Suprapubic skin (tissue), 4 donors: ENCODE data around the gene LUZP2. TPM values are rescaled to one million over a fixed set of nuclear protein-coding genes. Genes with fewer than 3 reads are reported as not detected.

Experiments
- DNase-seq, 2 donors: peaks; one replicate each; pipeline ENCODE4 v3.0.0-alpha.2; 2019; ENCODE audit warnings: low spot score in 2 of 2
- H3K27ac ChIP-seq: fragments of 200-600 bp; sonication (generic); one replicate; pipeline ENCODE4 v1.5.1; 2019
- H3K27me3 ChIP-seq: fragments of 200-600 bp; sonication (generic); one replicate; pipeline ENCODE4 v1.5.1; 2019
- H3K36me3 ChIP-seq: fragments of 200-600 bp; sonication (generic); one replicate; pipeline ENCODE4 v1.5.1; 2019
- H3K4me1 ChIP-seq: fragments of 200-600 bp; sonication (generic); one replicate; pipeline ENCODE4 v1.5.1; 2019
- H3K4me3 ChIP-seq: fragments of 200-600 bp; sonication (generic); one replicate; pipeline ENCODE4 v1.5.1; 2019; ENCODE audit warnings: mild to moderate bottlenecking
- H3K9me3 ChIP-seq: fragments of 200-600 bp; sonication (generic); one replicate; pipeline ENCODE4 v1.5.1; 2019
- CTCF ChIP-seq, 2 donors: fragments of 200-600 bp in 1 of 2; fragments of 450-650 bp in 1 of 2; sonication (generic) in 1 of 2; IDR thresholded peaks; one replicate each; pipeline ENCODE4 v1.5.1; 2016 to 2019; ENCODE audit warnings: antibody characterized with exemption in 2 of 2, mild to moderate bottlenecking in 1 of 2, moderate library complexity in 1 of 2
- EP300 ChIP-seq: sonication (generic); formaldehyde crosslinking; IDR thresholded peaks from one replicate; pipeline ENCODE4 v1.6.1; 2017; ENCODE audit warnings: antibody characterized with exemption
- POLR2A ChIP-seq, 2 donors: fragments of 450-650 bp; IDR thresholded peaks; one replicate each; pipeline ENCODE4 v1.6.1; 2017; ENCODE audit warnings: antibody characterized with exemption in 2 of 2, mild to moderate bottlenecking in 2 of 2, moderate library complexity in 2 of 2
- POLR2AphosphoS5 ChIP-seq, 3 donors: sonication (generic); formaldehyde crosslinking; IDR thresholded peaks; one replicate each; pipeline ENCODE4 v1.6.1; 2017; ENCODE audit warnings: antibody characterized with exemption in 3 of 3
- WGBS: methylation state at CpG from one replicate; pipeline ENCODE4 v1.1.5; 2018; 5-methylcytosine and 5-hydroxymethylcytosine counted together
- total RNA-seq, 4 donors: library from RNA; depleted of rRNA; stranded (reverse); fragments of >200 nt; gene quantifications; one replicate each; pipeline ENCODE4 v1.1.0, GENCODE V29; 2016

Gene LUZP2
- total RNA-seq, 4 donors from 2014 or later = 0.11 TPM; not detected in 3

- TF ChIP-seq POLR2A (IDR thresholded peaks at IDR 0.05) (no peak), POLR2AphosphoS5 (IDR thresholded peaks at IDR 0.05) (no peak), CTCF (IDR thresholded peaks at IDR 0.05) (no peak), EP300 (no peak)
- Histone ChIP-seq H3K4me1 (no peaks in the 10 kb centered on the region), H3K4me3 (no peak overlapping the region), H3K36me3 (no peaks in the 10 kb centered on the region), H3K27me3 (no peaks in the 10 kb centered on the region), H3K27ac (no peak overlapping the region), H3K9me3 (no peaks in the 10 kb centered on the region)
- WGBS = 76% methylated on average over 1 of the region's 1 CpG
- no peak for DNase-seq
These were observed 123.0 kb downstream of the LUZP2 start for GRCh38 chr11:24619900-24620299.

GRCh38 chr11:24622262-24622661, 125.4 kb downstream of the LUZP2 start:
- Histone ChIP-seq H3K4me3 (no peak overlapping the region), H3K4me1 (no peaks in the 10 kb centered on the region), H3K27me3 (no peaks in the 10 kb centered on the region), H3K9me3 (no peaks in the 10 kb centered on the region), H3K36me3 (no peaks in the 10 kb centered on the region), H3K27ac (no peak overlapping the region)
- no peak for TF ChIP-seq CTCF (IDR thresholded peaks at IDR 0.05)
- no peak for TF ChIP-seq POLR2AphosphoS5 (IDR thresholded peaks at IDR 0.05)
- TF ChIP-seq EP300 = no peak
- no peak for TF ChIP-seq POLR2A (IDR thresholded peaks at IDR 0.05)
- no peak for DNase-seq
- WGBS = 79% methylated on average over 6 of the region's 6 CpGs

- Histone ChIP-seq H3K27ac (no peak overlapping the region), H3K9me3 (no peaks in the 10 kb centered on the region), H3K4me3 (no peak overlapping the region), H3K4me1 (no peaks in the 10 kb centered on the region), H3K27me3 (no peaks in the 10 kb centered on the region), H3K36me3 (no peaks in the 10 kb centered on the region)
- 65% methylated on average over 1 of the region's 1 CpG for WGBS
- no peak for DNase-seq
- no peak for TF ChIP-seq CTCF (IDR thresholded peaks at IDR 0.05)
- TF ChIP-seq POLR2A (IDR thresholded peaks at IDR 0.05) = no peak
- TF ChIP-seq EP300 = no peak
- no peak for TF ChIP-seq POLR2AphosphoS5 (IDR thresholded peaks at IDR 0.05)
These were observed 126.3 kb downstream of the LUZP2 start for GRCh38 chr11:24623121-24623520.

GRCh38 chr11:24624432-24624831, 127.6 kb downstream of the LUZP2 start:
- Histone ChIP-seq H3K4me1 (no peaks in the 10 kb centered on the region), H3K27me3 (no peaks in the 10 kb centered on the region), H3K27ac (no peak overlapping the region), H3K4me3 (no peak overlapping the region), H3K36me3 (no peaks in the 10 kb centered on the region), H3K9me3 (no peaks in the 10 kb centered on the region)
- no peak for TF ChIP-seq CTCF (IDR thresholded peaks at IDR 0.05)
- TF ChIP-seq EP300 = no peak
- TF ChIP-seq POLR2A (IDR thresholded peaks at IDR 0.05) = no peak
- TF ChIP-seq POLR2AphosphoS5 (IDR thresholded peaks at IDR 0.05) = no peak
- WGBS = 88% methylated on average over 2 of the region's 2 CpGs
- no peak for DNase-seq

- no peak for DNase-seq
- H3K9me3 ChIP-seq = no peaks in the 10 kb centered on the region
- WGBS = 46% methylated on average over 1 of the region's 1 CpG
- no peak overlapping the region for H3K4me3 ChIP-seq
- TF ChIP-seq EP300 (no peak), POLR2A (IDR thresholded peaks at IDR 0.05) (no peak), CTCF (IDR thresholded peaks at IDR 0.05) (no peak), POLR2AphosphoS5 (IDR thresholded peaks at IDR 0.05) (no peak)
- H3K27ac ChIP-seq = no peak overlapping the region
- H3K36me3 ChIP-seq = no peaks in the 10 kb centered on the region
- no peaks in the 10 kb centered on the region for H3K27me3 ChIP-seq
- H3K4me1 ChIP-seq = no peaks in the 10 kb centered on the region
These were observed 129.1 kb downstream of the LUZP2 start for GRCh38 chr11:24625975-24626374.
